GM18951 (cell line): ENCODE results near the gene CCDC97.
"Not testable (repeated sequence)": the region's sequence is repeated elsewhere in the genome, so short reads cannot be mapped to it uniquely, and the experiment has no call there.

ENCODE experiments used
- POLR2A ChIP-seq: IDR thresholded peaks from 4 replicates; pipeline ENCODE4 v1.6.1; 2011; ENCODE audit warnings: mild to moderate bottlenecking; ENCODE audit not compliant: insufficient read length, insufficient read depth; ENCODE audit errors: extremely low read depth
- in situ Hi-C: fragments of 300-500 bp; cut with MboI; formaldehyde crosslinking; loops from one replicate; pipeline ENCODE4 v1.12.0; 2022; ENCODE audit warnings: low sequenced_read_pairs, mixed read lengths, inconsistent platforms; ENCODE audit not compliant: unreplicated experiment

The CCDC97 gene

DNA sequence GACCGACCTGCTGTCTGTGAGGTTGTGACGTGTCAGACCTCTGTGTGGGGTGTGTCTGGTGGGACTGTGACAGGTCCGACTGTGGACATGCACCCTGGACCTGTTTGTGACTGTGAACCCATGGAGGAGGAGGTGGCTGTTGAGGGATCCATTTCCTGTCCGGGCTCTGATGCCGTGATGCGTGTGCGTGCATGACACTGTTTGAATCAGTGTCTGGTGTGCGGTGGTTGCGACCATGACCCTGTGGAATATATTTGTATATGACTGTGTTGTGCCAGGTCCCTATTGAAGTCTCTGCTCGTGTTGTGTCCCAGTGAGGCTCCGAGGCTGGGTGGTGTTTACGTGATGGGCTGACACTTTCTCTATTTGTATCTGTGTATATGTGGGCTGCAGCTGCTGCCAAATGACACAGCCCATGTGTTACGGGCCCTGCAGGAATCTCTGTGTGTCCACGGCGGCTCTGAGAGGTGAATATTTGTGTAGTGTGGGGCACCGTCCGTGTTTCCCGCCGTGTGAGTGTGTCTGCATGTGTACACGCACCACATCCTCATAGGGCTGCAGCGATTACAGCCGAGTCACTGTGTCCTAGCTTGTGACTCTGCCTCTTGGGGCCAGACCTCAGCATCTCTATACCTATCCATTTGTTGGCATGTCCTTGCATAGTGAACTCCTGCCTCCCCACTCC, 18.3 kb downstream of the CCDC97 start:
- in situ Hi-C loops, result no loop called here

DNA sequence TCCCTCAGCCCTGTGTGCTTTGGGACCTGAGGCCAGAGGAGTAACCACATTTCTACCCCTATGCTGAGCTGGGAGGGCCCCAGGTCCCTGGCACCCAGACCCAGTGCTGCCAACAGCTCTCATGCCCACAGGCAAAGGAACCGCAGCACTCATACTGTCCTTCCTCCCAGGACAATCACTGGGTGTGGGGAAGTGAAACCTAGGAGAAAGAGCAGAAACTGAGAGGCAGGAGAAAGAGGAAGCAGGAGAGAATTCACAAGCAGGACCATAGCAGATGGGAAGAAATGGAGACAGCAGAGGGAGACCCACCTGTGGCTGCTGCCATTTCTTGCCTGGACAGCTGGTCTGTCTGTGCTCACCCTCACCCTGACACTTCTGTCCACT, 18.9 kb downstream of the CCDC97 start:
- TF ChIP-seq POLR2A, result peak; percentile 5
- in situ Hi-C loops, result no loop called here

More for the DNA sequence above, 18.3 kb downstream of the CCDC97 start:
- TF ChIP-seq POLR2A, result no peak

GRCh38 chr19:41330481-41330880, 20.5 kb downstream of the CCDC97 start:
- TF ChIP-seq POLR2A, result no peak
- in situ Hi-C loops, result no loop called here

DNA sequence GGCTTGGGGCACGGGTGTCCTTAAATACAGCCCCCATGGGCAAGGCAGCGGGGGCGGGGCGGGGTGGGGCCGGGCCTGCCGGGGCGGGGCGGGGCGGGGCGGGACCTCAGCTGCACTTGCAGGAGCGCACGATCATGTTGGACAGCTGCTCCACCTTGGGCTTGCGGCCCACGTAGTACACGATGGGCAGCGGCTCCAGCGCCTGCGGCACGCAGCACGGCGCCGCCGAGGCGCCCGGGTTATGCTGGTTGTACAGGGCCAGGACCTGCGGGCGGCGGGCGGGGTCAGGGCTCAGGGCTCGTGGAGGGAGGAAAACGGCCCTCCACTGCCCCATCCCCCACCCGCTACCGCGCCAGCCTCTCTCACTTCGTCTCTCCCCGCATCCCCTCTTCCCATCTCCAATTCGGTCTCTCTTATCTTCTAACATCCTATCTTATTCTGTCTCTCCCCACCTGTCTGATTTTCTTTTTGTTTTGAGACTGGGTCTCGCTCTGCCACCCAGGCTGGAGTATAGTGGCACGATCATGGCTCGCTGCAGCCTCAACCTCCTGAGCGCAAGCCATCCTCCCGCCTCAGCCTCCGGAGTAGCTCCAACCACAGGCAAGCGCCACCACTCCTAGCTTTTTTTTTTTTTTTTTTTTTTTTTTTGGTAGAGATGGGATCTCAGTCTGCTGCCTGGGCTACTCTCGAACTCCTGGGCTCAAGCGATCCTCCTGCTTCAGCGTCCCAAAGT, 21.1 kb downstream of the CCDC97 start:
- TF ChIP-seq POLR2A, result no peak

GRCh38 chr19:41332000-41332399, 22.0 kb downstream of the CCDC97 start:
- in situ Hi-C loops, result no loop called here
- no peak for TF ChIP-seq POLR2A

More for the DNA sequence above, 21.1 kb downstream of the CCDC97 start:
- in situ Hi-C loops, result no loop called here

DNA sequence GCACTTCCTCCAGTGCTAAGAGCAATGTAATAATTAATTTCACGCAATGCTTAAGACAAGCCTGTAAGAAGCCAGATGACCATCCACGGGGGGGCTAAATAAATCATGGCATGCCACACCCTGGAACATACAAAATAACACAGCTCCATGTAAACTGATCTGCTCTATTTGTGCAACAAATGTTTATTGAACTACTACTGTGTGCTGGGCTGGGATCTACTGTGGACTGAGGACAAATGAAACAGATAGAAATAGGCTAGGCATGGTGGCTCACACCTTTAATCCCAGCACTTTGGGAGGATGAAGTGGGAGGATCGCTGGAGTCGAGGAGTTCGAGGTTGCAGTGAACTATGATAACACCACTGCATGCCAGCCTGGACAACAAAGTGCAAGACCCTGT, 22.5 kb downstream of the CCDC97 start:
- in situ Hi-C loops, result no loop called here
- TF ChIP-seq POLR2A, result no peak

DNA sequence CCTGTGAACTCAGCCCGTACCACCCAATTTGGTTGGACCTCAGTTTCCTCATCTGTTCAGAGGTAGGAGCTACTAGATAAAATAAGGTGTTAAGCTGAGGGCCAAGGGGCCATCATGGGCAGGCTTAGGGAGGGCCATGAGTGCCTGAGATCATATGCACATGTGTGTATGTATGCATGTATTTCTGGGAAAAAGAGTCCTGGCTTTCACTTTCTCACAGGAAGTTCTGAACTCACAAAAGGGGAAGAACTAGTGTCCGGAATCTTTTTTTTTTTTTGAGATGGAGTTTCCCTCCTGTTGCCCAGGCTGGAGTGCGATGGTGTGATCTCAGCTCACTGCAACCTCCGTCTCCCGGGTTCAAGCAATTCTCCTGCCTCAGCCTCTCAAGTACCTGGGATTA, 24.8 kb downstream of the CCDC97 start:
- TF ChIP-seq POLR2A, result no peak
- in situ Hi-C loops, result no loop called here

DNA sequence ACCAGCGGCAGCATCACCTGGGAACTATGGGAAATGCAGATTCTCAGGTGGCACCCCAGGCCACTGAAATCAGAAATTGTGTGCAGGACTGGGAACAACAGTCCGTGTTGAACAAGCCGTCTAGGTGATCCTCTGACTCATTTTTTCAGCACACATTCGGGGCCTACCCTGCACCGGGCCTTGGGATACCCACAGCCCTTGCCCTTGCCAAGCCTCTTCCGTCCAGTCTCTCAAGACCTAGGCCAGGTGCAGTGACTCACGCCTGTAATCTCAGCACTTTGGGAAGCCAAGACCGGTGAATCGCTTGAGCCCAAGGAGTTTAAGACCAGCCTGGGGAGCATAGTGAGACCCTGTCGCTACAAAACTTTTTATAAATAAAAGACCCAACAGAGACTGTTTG, 25.5 kb downstream of the CCDC97 start:
- in situ Hi-C loops, result no loop called here
- TF ChIP-seq POLR2A, result no peak

DNA sequence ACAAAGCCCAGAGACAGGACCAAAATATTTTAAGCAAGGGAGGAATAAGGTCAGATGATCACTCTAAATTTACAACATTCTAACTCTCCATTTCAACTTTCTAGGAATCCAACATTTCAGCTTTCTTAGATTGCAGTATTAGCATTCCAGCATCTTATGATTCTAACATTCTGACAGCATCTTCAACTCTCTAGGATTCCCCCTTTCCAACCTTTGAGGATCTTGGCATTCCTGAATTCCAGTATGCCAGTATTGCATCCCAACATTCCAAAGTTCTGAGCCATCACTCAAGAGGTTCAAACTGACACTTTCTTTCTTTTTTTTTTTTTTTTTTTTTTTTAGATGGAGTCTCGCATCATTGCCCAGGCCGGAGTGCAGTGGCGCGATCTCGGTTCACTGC, 30.0 kb downstream of the CCDC97 start:
- TF ChIP-seq POLR2A, result no peak
- in situ Hi-C loops, result no loop called here

GRCh38 chr19:41341669-41342490, 31.9 kb downstream of the CCDC97 start:
- no peak for TF ChIP-seq POLR2A
- in situ Hi-C loops, result no loop called here

- in situ Hi-C loops, result no loop called here
- TF ChIP-seq POLR2A, result no peak
Observed at GRCh38 chr19:41344162-41344561, 34.2 kb downstream of the CCDC97 start.

DNA sequence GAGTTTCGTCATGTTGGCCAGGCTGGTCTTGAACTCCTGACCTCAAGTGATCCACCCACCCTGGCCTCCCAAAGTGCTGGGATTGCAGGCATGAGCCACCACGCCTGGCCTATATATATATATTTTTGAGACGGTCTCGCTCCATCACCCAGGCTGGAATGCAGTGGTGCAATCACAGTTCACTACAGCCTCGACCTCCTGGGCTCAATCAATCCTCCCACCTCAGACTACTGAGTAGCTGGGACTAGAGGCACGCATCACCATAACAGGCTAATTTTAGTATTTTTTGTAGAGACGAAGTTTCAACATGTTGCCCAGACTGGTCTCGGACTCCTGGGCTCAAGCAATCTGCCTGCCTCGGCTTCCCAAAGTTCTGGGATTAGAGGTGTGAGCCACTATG, 36.9 kb downstream of the CCDC97 start:
- in situ Hi-C loops, result not testable (repeated sequence)

- in situ Hi-C loops, result no loop called here
- TF ChIP-seq POLR2A, result no peak
Observed at GRCh38 chr19:41350735-41351338, 40.9 kb downstream of the CCDC97 start.
